Activated CD4-positive, alpha-beta T cell treated with anti-CD3 and anti-CD28 coated beads, Interleukin-2, amount 50 U/mL, for 1 hour (primary cell): Measurements from ENCODE around the gene FST.

ENCODE experiments used
- DNase-seq: peaks from one replicate; pipeline ENCODE4 v3.0.0-alpha.2; 2020

FST gene

GRCh38 chr5:53480416-53481158 lies at the start of gene FST:
TSS of gene FST (plus strand) at chr5:53480629. CDS start at chr5:53480792, 163 bp downstream.
- DNase-seq = no peak

- no peak for DNase-seq
Measured at GRCh38 chr5:53431665-53432064, 48.8 kb upstream of the FST start.

- DNase-seq = no peak
Measured at GRCh38 chr5:53433026-53433425, 47.4 kb upstream of the FST start.

GRCh38 chr5:53434541-53434940 lies 45.9 kb upstream of the FST start:
- DNase-seq = no peak

- no peak for DNase-seq
Measured at GRCh38 chr5:53436480-53437191, 43.8 kb upstream of the FST start.

GRCh38 chr5:53438079-53438478 lies 42.4 kb upstream of the FST start:
- no peak for DNase-seq

- DNase-seq = no peak
Measured at GRCh38 chr5:53438486-53439472, 41.6 kb upstream of the FST start.

- no peak for DNase-seq
Measured at GRCh38 chr5:53442961-53443360, 37.5 kb upstream of the FST start.

- no peak for DNase-seq
Measured at GRCh38 chr5:53445569-53445968, 34.9 kb upstream of the FST start.

GRCh38 chr5:53446908-53447307 lies 33.5 kb upstream of the FST start:
- no peak for DNase-seq

- no peak for DNase-seq
Measured at GRCh38 chr5:53448851-53449250, 31.6 kb upstream of the FST start.

GRCh38 chr5:53453898-53454718 lies 26.3 kb upstream of the FST start:
- no peak for DNase-seq

GRCh38 chr5:53454719-53455000 lies 25.8 kb upstream of the FST start:
- no peak for DNase-seq

GRCh38 chr5:53456366-53456765 lies 24.1 kb upstream of the FST start:
- no peak for DNase-seq

- no peak for DNase-seq
Measured at GRCh38 chr5:53463909-53464621, 16.4 kb upstream of the FST start.

GRCh38 chr5:53464722-53465121 lies 15.7 kb upstream of the FST start:
- DNase-seq = no peak

GRCh38 chr5:53469946-53470687 lies 10.3 kb upstream of the FST start:
- no peak for DNase-seq

GRCh38 chr5:53472279-53472678 lies 8.2 kb upstream of the FST start:
- DNase-seq = no peak

- no peak for DNase-seq
Measured at GRCh38 chr5:53472720-53473510, 7.5 kb upstream of the FST start.

GRCh38 chr5:53473633-53474032 lies 6.8 kb upstream of the FST start:
- DNase-seq = no peak
